T-cell (primary cell): ENCODE results near the gene TBC1D25. TPM values are rescaled to one million over a fixed set of nuclear protein-coding genes. Genes with fewer than 3 reads are reported as not detected.
"Not testable (repeated sequence)": the region's sequence is repeated elsewhere in the genome, so short reads cannot be mapped to it uniquely, and the experiment has no call there.

ENCODE experiments used
- ATAC-seq, 4 experiments: fragments of 200-7000 bp in 3 of 4; fragments of 150-1000 bp in 1 of 4; cut with Tn5 transposase; replicated peaks in 1 of 4; 1 replicate in 3 of 4; 2 replicates in 1 of 4; pipeline ENCODE4 v1.10.0; 2021; ENCODE audit warnings: moderate library complexity in 3 of 4, mild to moderate bottlenecking in 2 of 4, moderate number of reproducible peaks in 1 of 4
- CTCF ChIA-PET, 2 donors: fragments of 300-600 bp; sonication (Branson Sonifier 250); formaldehyde crosslinking; loops; one replicate each; lab custom pipeline; 2022; ENCODE audit warnings: antibody characterized with exemption in 2 of 2; lab: Charles Lee
- POLR2A ChIA-PET, 2 donors: fragments of 300-600 bp; sonication (Branson Sonifier 250); formaldehyde crosslinking; loops; one replicate each; lab custom pipeline; 2022; ENCODE audit warnings: antibody characterized with exemption in 2 of 2; lab: Charles Lee
- DNase-seq, 35 experiments: peaks; one replicate each; pipeline versions ENCODE4 v3.0.0 to v3.0.0-alpha.2; 2013 to 2023
- H3K27ac ChIP-seq: one replicate; pipeline ENCODE4 v1.5.1; 2013; ENCODE audit warnings: low read length
- H3K27me3 ChIP-seq, 2 experiments: replicated peaks in 1 of 2; 1 replicate in 1 of 2; 2 replicates in 1 of 2; pipeline versions ENCODE4 v1.6.1 to v1.7.0; 2013; ENCODE audit warnings: low read length in 1 of 2, mixed read lengths in 1 of 2; ENCODE audit not compliant: control insufficient read depth in 2 of 2, insufficient read depth in 2 of 2; ENCODE audit errors: extremely low read depth in 1 of 2
- H3K36me3 ChIP-seq, 2 donors: 1 replicate in 1 of 2; 2 replicates in 1 of 2; pipeline versions ENCODE4 v1.6.1 to v1.7.0; 2013; ENCODE audit warnings: low read length in 1 of 2; ENCODE audit not compliant: control insufficient read depth in 2 of 2, insufficient read depth in 1 of 2; ENCODE audit errors: extremely low read depth in 1 of 2
- H3K4me1 ChIP-seq, 2 experiments: 1 replicate in 1 of 2; 2 replicates in 1 of 2; pipeline versions ENCODE4 v1.6.1 to v1.7.0; 2013; ENCODE audit warnings: low read length in 2 of 2, mixed read lengths in 1 of 2; ENCODE audit not compliant: insufficient read depth in 2 of 2, control insufficient read depth in 1 of 2; ENCODE audit errors: extremely low read depth in 1 of 2
- H3K4me3 ChIP-seq, 2 donors: 1 replicate in 1 of 2; 2 replicates in 1 of 2; pipeline versions ENCODE4 v1.5.1 to v1.7.0; 2013; ENCODE audit warnings: mild to moderate bottlenecking in 2 of 2, low read length in 1 of 2, moderate library complexity in 1 of 2; ENCODE audit not compliant: control insufficient read depth in 1 of 2; ENCODE audit errors: extremely low read depth in 1 of 2
- H3K9me3 ChIP-seq: 2 replicates; pipeline ENCODE4 v1.7.0; 2013
- H3K27ac Mint-ChIP-seq, 2 donors: one replicate each; pipeline ENCODE4 v1.8.0; 2020 to 2021; ENCODE audit warnings: mild to moderate bottlenecking in 2 of 2, mixed read lengths in 2 of 2
- H3K27me3 Mint-ChIP-seq, 2 donors: one replicate each; pipeline ENCODE4 v1.8.0; 2021 to 2022; ENCODE audit warnings: mixed read lengths in 2 of 2
- H3K36me3 Mint-ChIP-seq: one replicate; pipeline ENCODE4 v1.8.0; 2021; ENCODE audit warnings: mixed read lengths
- H3K4me1 Mint-ChIP-seq, 3 donors: one replicate each; pipeline ENCODE4 v1.8.0; 2020 to 2022; ENCODE audit warnings: mixed read lengths in 3 of 3, mild to moderate bottlenecking in 1 of 3
- H3K4me3 Mint-ChIP-seq, 3 donors: one replicate each; pipeline ENCODE4 v1.8.0; 2020 to 2022; ENCODE audit warnings: mild to moderate bottlenecking in 3 of 3, mixed read lengths in 3 of 3, moderate library complexity in 3 of 3
- H3K9me3 Mint-ChIP-seq, 3 donors: one replicate each; pipeline ENCODE4 v1.8.0; 2020 to 2022; ENCODE audit warnings: mixed read lengths in 3 of 3
- WGBS: methylation state at CpG from one replicate; pipeline ENCODE4 v1.1.5; 2013; ENCODE audit warnings: missing lambda C conversion rate; ENCODE audit not compliant: insufficient coverage; 5-methylcytosine and 5-hydroxymethylcytosine counted together
- total RNA-seq, 35 experiments: library from RNA in 6 of 35; stranded (reverse) in 6 of 35; fragments of 120-200 nt in 1 of 35; gene quantifications; one replicate each; pipeline versions ENCODE4 v1.2.1 to v1.2.4 and lab custom pipeline; 2013 to 2026

TBC1D25 gene
- total RNA-seq, 5 donors from 2014 or later (not counting 1 experiment from before 2014, with no cell fraction given), result 27.0 to 30.6 (median 29.5) TPM

DNA sequence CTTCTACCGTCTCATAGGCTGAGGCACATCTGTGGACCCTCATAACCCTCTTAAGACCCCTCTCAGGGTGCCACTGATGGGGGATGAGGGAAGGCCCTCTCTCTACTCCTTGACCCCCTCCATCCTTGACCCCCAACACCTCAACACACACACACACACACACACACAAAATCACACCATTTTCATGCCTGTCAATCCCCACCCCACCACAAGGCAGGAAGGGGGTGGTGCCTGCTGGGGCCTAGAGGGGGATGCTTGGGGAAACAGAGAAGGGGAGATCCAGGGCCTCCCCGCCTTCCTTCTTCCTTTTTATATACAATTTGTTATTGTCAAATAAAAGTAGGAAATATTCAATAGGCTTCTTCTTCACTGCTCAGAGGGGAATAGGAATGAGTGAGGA lies 19.1 kb upstream of the TBC1D25 start:
- Histone ChIP-seq H3K36me3 (peaks cover 0 to 7% of the 10 kb centered on the region in 2 donors), H3K27me3 (no peaks in the 10 kb centered on the region), H3K27ac (peak overlapping the region; percentile 92), H3K9me3 (no peaks in the 10 kb centered on the region), H3K4me1 (peaks cover 12 to 39% of the 10 kb centered on the region in 2 experiments), H3K4me3 (no peak overlapping the region)
- ATAC-seq (no peak), DNase-seq (peak in 2 of 35 experiments; percentile 10 to 24)
- no CpG with 5 or more reads among the region's 2 CpGs for WGBS
- peak overlapping the region; percentile 85 to 89 (median 85) for H3K4me3 Mint-ChIP-seq
- peaks cover 9% of the 10 kb centered on the region for H3K36me3 Mint-ChIP-seq
- peak overlapping the region; percentile 93 to 97 for H3K27ac Mint-ChIP-seq
- H3K9me3 Mint-ChIP-seq, result no peaks in the 10 kb centered on the region
- no peaks in the 10 kb centered on the region for H3K27me3 Mint-ChIP-seq
- H3K4me1 Mint-ChIP-seq, result peaks cover 23 to 41% (median 30%) of the 10 kb centered on the region in 3 donors
- CTCF ChIA-PET, result no interaction called here
- POLR2A ChIA-PET, result interaction anchor here in 1 of 2 donors (0.6 kb wide), 1 partner anchor 1392 kb away, joined by 16 read pairs; no protein-coding TSS in a partner anchor

GRCh38 chrX:48520976-48521352 lies 18.6 kb upstream of the TBC1D25 start:
- H3K27ac Mint-ChIP-seq, result peak overlapping the region; percentile 93 to 97
- Histone ChIP-seq H3K9me3 (no peaks in the 10 kb centered on the region), H3K27me3 (no peaks in the 10 kb centered on the region), H3K4me1 (peaks cover 12 to 39% of the 10 kb centered on the region in 2 experiments), H3K4me3 (peak overlapping the region in 1 of 2 donors; percentile 41), H3K36me3 (peaks cover 0 to 9% of the 10 kb centered on the region in 2 donors), H3K27ac (peak overlapping the region; percentile 92)
- DNase-seq (peak in 1 of 35 experiments; percentile 13), ATAC-seq (no peak)
- WGBS, result 21% methylated on average over 2 of the region's 2 CpGs
- peaks cover 9% of the 10 kb centered on the region for H3K36me3 Mint-ChIP-seq
- ChIA-PET CTCF (no interaction called here), POLR2A (interaction anchor here in 1 of 2 donors (0.6 kb wide), 1 partner anchor 871 kb away, joined by 3 read pairs; no protein-coding TSS in a partner anchor)
- H3K9me3 Mint-ChIP-seq, result no peaks in the 10 kb centered on the region
- H3K4me1 Mint-ChIP-seq, result peaks cover 23 to 41% (median 30%) of the 10 kb centered on the region in 3 donors
- no peaks in the 10 kb centered on the region for H3K27me3 Mint-ChIP-seq
- peak overlapping the region; percentile 85 to 89 (median 85) for H3K4me3 Mint-ChIP-seq

GRCh38 chrX:48521353-48522243 lies 17.9 kb upstream of the TBC1D25 start, which contains the start of gene EBP:
Gene EBP, plus strand, starts transcription at chrX:48521808. Its CDS starts 1,964 bp downstream, at chrX:48523772.
- ATAC-seq (peak; percentile 95 to 98 (median 95)), DNase-seq (peak; percentile 84 to 96 (median 92))
- no peaks in the 10 kb centered on the region for H3K27me3 ChIP-seq
- WGBS, result 0% methylated on average over 21 of the region's 66 CpGs
- Mint-ChIP-seq H3K4me1 (peaks cover 26 to 41% (median 30%) of the 10 kb centered on the region in 3 donors), H3K36me3 (peaks cover 7% of the 10 kb centered on the region), H3K9me3 (no peaks in the 10 kb centered on the region), H3K27me3 (no peaks in the 10 kb centered on the region), H3K4me3 (peak within 1 kb of the TSS; percentile 85 to 89 (median 85)), H3K27ac (peak within 1 kb of the TSS; percentile 93 to 97)
- H3K27ac ChIP-seq, result peak within 1 kb of the TSS; percentile 92
- H3K36me3 ChIP-seq, result peaks cover 0 to 12% of the 10 kb centered on the region in 2 donors
- peaks cover 12 to 39% of the 10 kb centered on the region in 2 experiments for H3K4me1 ChIP-seq
- peak within 1 kb of the TSS; percentile 61 to 76 for H3K4me3 ChIP-seq
- CTCF ChIA-PET, result interaction anchor here in 1 of 2 donors (0.6 to 1.0 kb wide), 2 partner anchors 15 to 18 kb away, joined by 3 to 6 read pairs; partner anchors contain the start of gene TBC1D25
- H3K9me3 ChIP-seq, result no peaks in the 10 kb centered on the region
- POLR2A ChIA-PET, result interaction anchor here (0.6 kb wide), 2 partner anchors 45 to 872 kb away, joined by 3 read pairs; no protein-coding TSS in a partner anchor

- Mint-ChIP-seq H3K9me3 (no peaks in the 10 kb centered on the region), H3K27me3 (no peaks in the 10 kb centered on the region), H3K27ac (peak overlapping the region; percentile 81 to 93), H3K36me3 (peaks cover 9% of the 10 kb centered on the region), H3K4me1 (peaks cover 24 to 37% (median 25%) of the 10 kb centered on the region in 3 donors), H3K4me3 (peak overlapping the region; percentile 85 to 89 (median 85))
- peak overlapping the region; percentile 61 to 76 for H3K4me3 ChIP-seq
- H3K9me3 ChIP-seq, result no peaks in the 10 kb centered on the region
- 0% methylated on average over 4 of the region's 10 CpGs for WGBS
- H3K4me1 ChIP-seq, result peaks cover 12 to 37% of the 10 kb centered on the region in 2 experiments
- POLR2A ChIA-PET, result interaction anchor here in 1 of 2 donors (0.6 kb wide), 1 partner anchor 44 kb away, joined by 3 read pairs; no protein-coding TSS in a partner anchor
- H3K27me3 ChIP-seq, result no peaks in the 10 kb centered on the region
- H3K27ac ChIP-seq, result peak overlapping the region; percentile 32
- ATAC-seq (no peak), DNase-seq (no peak)
- peaks cover 0 to 19% of the 10 kb centered on the region in 2 donors for H3K36me3 ChIP-seq
- CTCF ChIA-PET, result interaction anchor here in 1 of 2 donors (0.6 to 1.0 kb wide), 2 partner anchors 16 to 17 kb away, joined by 3 to 6 read pairs; partner anchors contain the start of gene TBC1D25
Measured at GRCh38 chrX:48522291-48522690, 17.2 kb upstream of the TBC1D25 start.

DNA sequence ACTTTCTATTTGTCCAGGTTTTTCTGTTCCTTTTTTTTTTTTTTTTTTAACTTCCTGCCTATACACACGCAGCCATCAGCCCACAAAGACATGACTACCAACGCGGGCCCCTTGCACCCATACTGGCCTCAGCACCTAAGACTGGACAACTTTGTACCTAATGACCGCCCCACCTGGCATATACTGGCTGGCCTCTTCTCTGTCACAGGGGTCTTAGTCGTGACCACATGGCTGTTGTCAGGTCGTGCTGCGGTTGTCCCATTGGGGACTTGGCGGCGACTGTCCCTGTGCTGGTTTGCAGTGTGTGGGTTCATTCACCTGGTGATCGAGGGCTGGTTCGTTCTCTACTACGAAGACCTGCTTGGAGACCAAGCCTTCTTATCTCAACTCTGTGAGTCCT lies 15.8 kb upstream of the TBC1D25 start:
- POLR2A ChIA-PET, result no interaction called here
- H3K4me3 ChIP-seq, result no peak overlapping the region
- no CpG with 5 or more reads among the region's 12 CpGs for WGBS
- no peaks in the 10 kb centered on the region for H3K27me3 ChIP-seq
- Mint-ChIP-seq H3K27ac (peak overlapping the region in 1 of 2 donors; percentile 44), H3K4me1 (peaks cover 24 to 37% (median 25%) of the 10 kb centered on the region in 3 donors), H3K9me3 (no peaks in the 10 kb centered on the region), H3K36me3 (peaks cover 20% of the 10 kb centered on the region), H3K4me3 (peak overlapping the region; percentile 31 to 53 (median 39)), H3K27me3 (no peaks in the 10 kb centered on the region)
- H3K9me3 ChIP-seq, result no peaks in the 10 kb centered on the region
- ATAC-seq, result no peak
- no peak overlapping the region for H3K27ac ChIP-seq
- CTCF ChIA-PET, result no interaction called here
- H3K36me3 ChIP-seq, result peaks cover 0 to 31% of the 10 kb centered on the region in 2 donors
- DNase-seq, result no peak
- peaks cover 12 to 36% of the 10 kb centered on the region in 2 experiments for H3K4me1 ChIP-seq

DNA sequence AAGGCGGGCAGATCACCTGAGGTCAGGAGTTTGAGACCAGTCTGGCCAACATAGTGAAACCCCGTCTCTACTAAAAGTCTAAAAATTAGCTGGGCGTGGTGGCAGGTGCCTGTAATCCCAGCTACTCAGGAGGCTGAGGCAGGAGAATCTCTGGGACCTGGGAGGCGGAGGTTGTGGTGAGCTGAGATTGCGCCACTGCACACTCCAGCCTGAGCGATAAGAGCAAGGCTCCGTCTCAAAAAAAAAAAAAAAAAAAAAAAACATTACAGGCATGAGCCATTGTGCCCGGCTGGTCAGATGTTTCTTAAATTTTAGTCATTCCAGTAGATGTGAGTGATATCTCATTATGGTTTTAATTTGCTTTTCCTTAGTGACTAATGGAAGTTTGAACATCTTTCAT lies 13.7 kb upstream of the TBC1D25 start:
- 100% methylated on average over 2 of the region's 8 CpGs for WGBS
- H3K27ac ChIP-seq, H3K4me3 ChIP-seq, POLR2A ChIA-PET, H3K27me3 Mint-ChIP-seq, CTCF ChIA-PET, H3K27me3 ChIP-seq, DNase-seq, ATAC-seq, H3K4me3 Mint-ChIP-seq, H3K27ac Mint-ChIP-seq, H3K9me3 ChIP-seq, H3K9me3 Mint-ChIP-seq: not testable (repeated sequence)
- peaks cover 0 to 31% of the 10 kb centered on the region in 2 donors for H3K36me3 ChIP-seq
- Mint-ChIP-seq H3K36me3 (peaks cover 22% of the 10 kb centered on the region), H3K4me1 (peaks cover 14 to 21% (median 17%) of the 10 kb centered on the region in 3 donors)
- H3K4me1 ChIP-seq, result peaks cover 6 to 23% of the 10 kb centered on the region in 2 experiments
